AG04450 (cell line): ENCODE measurements around the gene CRELD2. TPM values are rescaled to one million over a fixed set of nuclear protein-coding genes. Genes with fewer than 3 reads are reported as not detected.

Source experiments
- CTCF ChIA-PET: fragments of 300-600, 350-600 bp; formaldehyde crosslinking; extraction: SDS; loops from one replicate; lab custom pipeline; 2022; ENCODE audit warnings: antibody characterized with exemption, inconsistent platforms; lab: Charles Lee
- POLR2A ChIA-PET: fragments of 350-600 bp; formaldehyde crosslinking; extraction: SDS; loops from one replicate; lab custom pipeline; 2021; ENCODE audit warnings: antibody characterized with exemption, inconsistent platforms; lab: Yijun Ruan, JAX
- DNase-seq: peaks from one replicate; pipeline ENCODE4 v3.0.0-alpha.2; 2011; ENCODE audit warnings: low read depth, low spot score
- H3K27ac ChIP-seq: one replicate; pipeline ENCODE4 v1.5.1; 2012; ENCODE audit warnings: low read depth, low read length, control low read depth
- H3K27me3 ChIP-seq: one replicate; pipeline ENCODE4 v1.6.0; 2012; ENCODE audit warnings: low read length; ENCODE audit not compliant: control insufficient read depth, insufficient read depth
- H3K4me3 ChIP-seq: 2 replicates; pipeline ENCODE4 v1.5.1; 2011; ENCODE audit warnings: mild to moderate bottlenecking, low read depth, low read length, control low read depth
- H3K9me3 ChIP-seq: 2 replicates; pipeline ENCODE4 v1.5.1; 2012; ENCODE audit warnings: low read length; ENCODE audit not compliant: control insufficient read depth, insufficient read depth
- CTCF ChIP-seq: IDR thresholded peaks from 2 replicates; pipeline ENCODE4 v1.5.1; 2011; ENCODE audit warnings: low read depth, low read length, control low read depth, inconsistent platforms
- polyA plus RNA-seq: library from polyadenylated mRNA; depleted of rRNA; stranded (reverse); fragments of >200 nt; gene quantifications from 2 replicates; pipeline ENCODE4 v1.2.3, GENCODE V29; 2011

The CRELD2 gene
- polyA plus RNA-seq, 1 experiment: 31.6 TPM

GRCh38 chr22:49941507-49942316 is 23.3 kb downstream of the CRELD2 start:
- POLR2A ChIA-PET: no interaction called here
- H3K27ac ChIP-seq: no peak overlapping the region
- H3K9me3 ChIP-seq: peaks cover 6% of the 10 kb centered on the region; the same call in 1 of the 2 replicates
- DNase-seq: no peak
- H3K4me3 ChIP-seq: no peak overlapping the region
- CTCF ChIA-PET: no interaction called here
- TF ChIP-seq CTCF: no peak
- H3K27me3 ChIP-seq: no peaks in the 10 kb centered on the region

- no peak for TF ChIP-seq CTCF
- Histone ChIP-seq H3K4me3 (no peak overlapping the region), H3K9me3 (peaks cover 6% of the 10 kb centered on the region; the same call in 1 of the 2 replicates), H3K27ac (no peak overlapping the region), H3K27me3 (no peaks in the 10 kb centered on the region)
- no peak for DNase-seq
- ChIA-PET CTCF (no interaction called here), POLR2A (interaction anchor here (0.7 kb wide), 1 partner anchor 10 kb away, joined by 3 read pairs; no protein-coding TSS in a partner anchor)
Observed at GRCh38 chr22:49942565-49943404, 24.4 kb downstream of the CRELD2 start.

GRCh38 chr22:49943405-49943765 is 25.0 kb downstream of the CRELD2 start:
- DNase-seq: no peak
- H3K9me3 ChIP-seq: peaks cover 6% of the 10 kb centered on the region; the same call in 1 of the 2 replicates
- no peak overlapping the region for H3K27ac ChIP-seq
- POLR2A ChIA-PET: no interaction called here
- no peak for TF ChIP-seq CTCF
- H3K4me3 ChIP-seq: no peak overlapping the region
- CTCF ChIA-PET: no interaction called here
- H3K27me3 ChIP-seq: no peaks in the 10 kb centered on the region

- H3K27ac ChIP-seq: no peak overlapping the region
- H3K27me3 ChIP-seq: no peaks in the 10 kb centered on the region
- peaks cover 6% of the 10 kb centered on the region; the same call in 1 of the 2 replicates for H3K9me3 ChIP-seq
- ChIA-PET POLR2A (no interaction called here), CTCF (no interaction called here)
- no peak overlapping the region for H3K4me3 ChIP-seq
- no peak for DNase-seq
- TF ChIP-seq CTCF: no peak
Observed at GRCh38 chr22:49943771-49944398, 25.5 kb downstream of the CRELD2 start.
